Naive thymus-derived CD4-positive, alpha-beta T cell (primary cell): ENCODE data around the gene ZNF526. TPM values are rescaled to one million over a fixed set of nuclear protein-coding genes. Genes with fewer than 3 reads are reported as not detected.
A peak's percentile ranks its signal among the peaks of the same experiment; 100 is the strongest.

ENCODE experiments used
- ATAC-seq: fragments of 150-1000 bp; cut with Tn5 transposase; 2 replicates; pipeline ENCODE4 v1.10.0; 2021; ENCODE audit warnings: mild to moderate bottlenecking, moderate library complexity
- CTCF ChIA-PET: fragments of 350-600 bp; sonication (Branson Sonifier 250); formaldehyde crosslinking; loops from one replicate; lab custom pipeline; 2021; ENCODE audit warnings: antibody characterized with exemption; lab: Charles Lee
- POLR2A ChIA-PET: fragments of 350-600 bp; sonication (Branson Sonifier 250); formaldehyde crosslinking; loops from one replicate; lab custom pipeline; 2021; ENCODE audit warnings: antibody characterized with exemption, inconsistent platforms; lab: Charles Lee
- DNase-seq, 9 donors: peaks; one replicate each; pipeline versions ENCODE4 v3.0.0 to v3.0.0-alpha.2; 2020 to 2022; ENCODE audit warnings: mixed read lengths in 1 of 9
- H3K27ac ChIP-seq: one replicate; pipeline ENCODE4 v1.7.0; 2013; ENCODE audit warnings: mild to moderate bottlenecking, low read depth, low read length, moderate library complexity
- H3K27me3 ChIP-seq, 2 donors: one replicate each; pipeline ENCODE4 v1.7.0; 2013; ENCODE audit warnings: low read length in 2 of 2, mild to moderate bottlenecking in 2 of 2, moderate library complexity in 2 of 2; ENCODE audit not compliant: control insufficient read depth in 2 of 2, insufficient read depth in 2 of 2
- H3K36me3 ChIP-seq, 3 experiments: 1 replicate in 2 of 3; 2 replicates in 1 of 3; pipeline ENCODE4 v1.7.0; 2013; ENCODE audit warnings: low read length in 3 of 3, mild to moderate bottlenecking in 3 of 3, moderate library complexity in 1 of 3; ENCODE audit not compliant: insufficient read depth in 3 of 3, control insufficient read depth in 2 of 3
- H3K4me1 ChIP-seq, 2 donors: one replicate each; pipeline ENCODE4 v1.7.0; 2013; ENCODE audit warnings: low read length in 2 of 2, mild to moderate bottlenecking in 2 of 2, moderate library complexity in 1 of 2; ENCODE audit not compliant: control insufficient read depth in 2 of 2, insufficient read depth in 2 of 2
- H3K4me3 ChIP-seq: 2 replicates; pipeline ENCODE4 v1.7.0; 2013; ENCODE audit warnings: mild to moderate bottlenecking, low read length
- H3K9me3 ChIP-seq, 3 experiments: 1 replicate in 2 of 3; 2 replicates in 1 of 3; pipeline ENCODE4 v1.7.0; 2013; ENCODE audit warnings: low read length in 3 of 3; ENCODE audit not compliant: control insufficient read depth in 2 of 3
- H3K27ac Mint-ChIP-seq, 9 donors: one replicate each; pipeline ENCODE4 v1.8.0; 2020 to 2022; ENCODE audit warnings: mixed read lengths in 9 of 9, mild to moderate bottlenecking in 8 of 9, moderate library complexity in 5 of 9, inconsistent platforms in 2 of 9
- H3K27me3 Mint-ChIP-seq, 5 donors: one replicate each; pipeline ENCODE4 v1.8.0; 2021 to 2022; ENCODE audit warnings: mixed read lengths in 5 of 5, mild to moderate bottlenecking in 1 of 5
- H3K36me3 Mint-ChIP-seq, 5 donors: one replicate each; pipeline ENCODE4 v1.8.0; 2020 to 2022; ENCODE audit warnings: mixed read lengths in 5 of 5, mild to moderate bottlenecking in 3 of 5, inconsistent platforms in 1 of 5
- H3K4me1 Mint-ChIP-seq, 7 donors: one replicate each; pipeline ENCODE4 v1.8.0; 2020 to 2022; ENCODE audit warnings: mixed read lengths in 7 of 7, mild to moderate bottlenecking in 3 of 7, inconsistent platforms in 1 of 7
- H3K4me3 Mint-ChIP-seq, 10 donors: one replicate each; pipeline ENCODE4 v1.8.0; 2020 to 2022; ENCODE audit warnings: mild to moderate bottlenecking in 10 of 10, mixed read lengths in 10 of 10, moderate library complexity in 6 of 10, inconsistent platforms in 2 of 10
- H3K9me3 Mint-ChIP-seq, 11 donors: one replicate each; pipeline ENCODE4 v1.8.0; 2020 to 2022; ENCODE audit warnings: mixed read lengths in 11 of 11, mild to moderate bottlenecking in 4 of 11, inconsistent platforms in 1 of 11, moderate library complexity in 1 of 11
- intact Hi-C, 2 donors: fragments of 100-400 bp; cut with micrococcal nuclease; formaldehyde crosslinking; loops; one replicate each; pipeline ENCODE4 v1.15.1; 2023
- polyA plus RNA-seq, 2 donors: library from polyadenylated mRNA; unstranded; fragments of 300-500 nt; fragmentation: Illumina TruSeq; gene quantifications; one replicate each; pipeline ENCODE4 v1.2.3, GENCODE V29; 2021
- total RNA-seq, 6 experiments: library from RNA in 5 of 6; stranded (reverse) in 5 of 6; gene quantifications; 1 replicate in 5 of 6; 2 replicates in 1 of 6; pipeline ENCODE4 v1.2.3 and lab custom pipeline; 2021 to 2026

ZNF526 gene
- total and polyA plus RNA-seq, 7 experiments from 2014 or later, result 4.0 to 25.2 (median 11.8) TPM

- no peak for DNase-seq
- H3K4me1 Mint-ChIP-seq, result peaks cover 20 to 41% (median 38%) of the 10 kb centered on the region in 7 donors
- peak overlapping the region; percentile 55 to 99 (median 92) for H3K4me3 Mint-ChIP-seq
- CTCF ChIA-PET, result interaction anchor here (1.9 to 2.8 kb wide), 3 partner anchors 8 to 28 kb away, joined by 4 to 12 read pairs (median 8); no protein-coding TSS in a partner anchor
- no peak for ATAC-seq
- peaks cover 0 to 2% (median 0%) of the 10 kb centered on the region in 11 donors for H3K9me3 Mint-ChIP-seq
- POLR2A ChIA-PET, result interaction anchor here (0.6 to 2.5 kb wide), 9 partner anchors 9 to 173 kb away, joined by 3 to 10 read pairs (median 4); partner anchors contain the start of gene CIC
- Histone ChIP-seq H3K4me1 (peaks cover 20 to 29% of the 10 kb centered on the region in 2 donors), H3K9me3 (no peaks in the 10 kb centered on the region), H3K36me3 (peaks cover 0 to 31% (median 0%) of the 10 kb centered on the region in 3 experiments), H3K27me3 (no peaks in the 10 kb centered on the region), H3K4me3 (no peak overlapping the region), H3K27ac (peak overlapping the region; percentile 57)
- H3K27me3 Mint-ChIP-seq, result peaks cover 0 to 8% (median 0%) of the 10 kb centered on the region in 5 donors
- intact Hi-C loops, result no loop called here
- H3K36me3 Mint-ChIP-seq, result peaks cover 0 to 4% (median 0%) of the 10 kb centered on the region in 5 donors
- peak overlapping the region; percentile 83 to 96 (median 91) for H3K27ac Mint-ChIP-seq
Measured at GRCh38 chr19:42251572-42252358, 31.7 kb downstream of the ZNF526 start.

GRCh38 chr19:42252365-42253244 lies 32.5 kb downstream of the ZNF526 start:
- ChIA-PET POLR2A (interaction anchor here (2.1 kb wide), 1 partner anchor 10 kb away, joined by 9 read pairs; no protein-coding TSS in a partner anchor), CTCF (interaction anchor here (1.9 kb wide), 1 partner anchor 9 kb away, joined by 8 read pairs; no protein-coding TSS in a partner anchor)
- Mint-ChIP-seq H3K4me3 (peak overlapping the region; percentile 89 to 99 (median 94)), H3K27ac (peak overlapping the region; percentile 89 to 98 (median 92)), H3K4me1 (peaks cover 20 to 41% (median 34%) of the 10 kb centered on the region in 7 donors), H3K36me3 (peaks cover 0 to 4% (median 0%) of the 10 kb centered on the region in 5 donors), H3K9me3 (peaks cover 0 to 2% (median 0%) of the 10 kb centered on the region in 11 donors), H3K27me3 (peaks cover 0 to 10% (median 0%) of the 10 kb centered on the region in 5 donors)
- intact Hi-C loops, result loop anchor here in 1 of 2 donors (1.0 kb wide), 2 partner anchors 44 to 73 kb away; partner anchors contain the start of gene MEGF8
- H3K4me1 ChIP-seq, result peaks cover 20 to 29% of the 10 kb centered on the region in 2 donors
- peak overlapping the region; percentile 76 for H3K27ac ChIP-seq
- ATAC-seq, result no peak
- peak in 2 of 9 donors; percentile 16 to 38 for DNase-seq
- H3K27me3 ChIP-seq, result no peaks in the 10 kb centered on the region
- peak overlapping the region; percentile 65 for H3K4me3 ChIP-seq
- H3K36me3 ChIP-seq, result peaks cover 0 to 31% (median 0%) of the 10 kb centered on the region in 3 experiments
- no peaks in the 10 kb centered on the region for H3K9me3 ChIP-seq

GRCh38 chr19:42253245-42254088 lies 33.4 kb downstream of the ZNF526 start:
- peaks cover 20 to 41% (median 34%) of the 10 kb centered on the region in 7 donors for H3K4me1 Mint-ChIP-seq
- intact Hi-C loops, result loop anchor here (1.0 to 2.0 kb wide), 7 partner anchors 9 to 72 kb away; partner anchors contain the start of genes PAFAH1B3 (in 2 of the 2), PRR19 (in 2 of the 2), MEGF8 (in 1 of the 2) and ZNF526 (in 1 of the 2)
- ChIA-PET CTCF (interaction anchor here (1.9 kb wide), 1 partner anchor 10 kb away, joined by 8 read pairs; no protein-coding TSS in a partner anchor), POLR2A (no interaction called here)
- no peaks in the 10 kb centered on the region for H3K9me3 ChIP-seq
- peak overlapping the region; percentile 89 to 99 (median 94) for H3K4me3 Mint-ChIP-seq
- peaks cover 20 to 29% of the 10 kb centered on the region in 2 donors for H3K4me1 ChIP-seq
- H3K36me3 Mint-ChIP-seq, result peaks cover 0 to 4% (median 0%) of the 10 kb centered on the region in 5 donors
- DNase-seq (peak in 8 of 9 donors; percentile 57 to 78 (median 69)), ATAC-seq (peak; percentile 33)
- H3K27ac Mint-ChIP-seq, result peak overlapping the region; percentile 85 to 98 (median 92)
- H3K27ac ChIP-seq, result peak overlapping the region; percentile 99
- H3K4me3 ChIP-seq, result peak overlapping the region; percentile 96
- peaks cover 0 to 10% (median 0%) of the 10 kb centered on the region in 5 donors for H3K27me3 Mint-ChIP-seq
- peaks cover 0 to 30% (median 0%) of the 10 kb centered on the region in 3 experiments for H3K36me3 ChIP-seq
- H3K9me3 Mint-ChIP-seq, result peaks cover 0 to 2% (median 0%) of the 10 kb centered on the region in 11 donors
- H3K27me3 ChIP-seq, result no peaks in the 10 kb centered on the region

GRCh38 chr19:42254089-42254849 lies 34.2 kb downstream of the ZNF526 start:
- ATAC-seq, result peak; percentile 59
- Histone ChIP-seq H3K27ac (peak overlapping the region; percentile 99), H3K4me1 (peaks cover 20 to 29% of the 10 kb centered on the region in 2 donors), H3K36me3 (peaks cover 0 to 22% (median 0%) of the 10 kb centered on the region in 3 experiments), H3K27me3 (no peaks in the 10 kb centered on the region), H3K4me3 (peak overlapping the region; percentile 96), H3K9me3 (no peaks in the 10 kb centered on the region)
- peak overlapping the region in 8 of 9 donors; percentile 43 to 83 (median 76) for H3K27ac Mint-ChIP-seq
- CTCF ChIA-PET, result no interaction called here
- H3K4me1 Mint-ChIP-seq, result peaks cover 20 to 41% (median 34%) of the 10 kb centered on the region in 7 donors
- peaks cover 0 to 4% (median 0%) of the 10 kb centered on the region in 5 donors for H3K36me3 Mint-ChIP-seq
- peaks cover 0 to 10% (median 0%) of the 10 kb centered on the region in 5 donors for H3K27me3 Mint-ChIP-seq
- peak; percentile 65 to 86 (median 83) for DNase-seq
- peak overlapping the region; percentile 42 to 99 (median 76) for H3K4me3 Mint-ChIP-seq
- POLR2A ChIA-PET, result no interaction called here
- intact Hi-C loops, result loop anchor here (1.0 to 2.0 kb wide), 5 partner anchors 10 to 55 kb away; partner anchors contain the start of genes PAFAH1B3 (in 2 of the 2), PRR19 (in 2 of the 2) and ZNF526 (in 1 of the 2)
- H3K9me3 Mint-ChIP-seq, result peaks cover 0 to 2% (median 0%) of the 10 kb centered on the region in 11 donors
